A549 (cell line): Measurements from ENCODE around the gene CDC6.

Experiments used
- RAD21 ChIP-seq, 2 experiments: fragments of >200 bp in 1 of 2; sonication (Bioruptor Twin) in 1 of 2; formaldehyde crosslinking in 1 of 2; IDR thresholded peaks in 1 of 2; conservative IDR thresholded peaks in 1 of 2; 2 replicates in 1 of 2; 3 replicates in 1 of 2; pipeline ENCODE4 v1.6.1; 2012 to 2018; ENCODE audit warnings: inconsistent platforms in 1 of 2
- TF ChIP-seq, protein P1 (sequence below): fragments of >200 bp; sonication (Bioruptor Twin); formaldehyde crosslinking; IDR thresholded peaks from 3 replicates; pipeline ENCODE4 v1.5.1; 2016

- TF ChIP-seq, protein P1, sequence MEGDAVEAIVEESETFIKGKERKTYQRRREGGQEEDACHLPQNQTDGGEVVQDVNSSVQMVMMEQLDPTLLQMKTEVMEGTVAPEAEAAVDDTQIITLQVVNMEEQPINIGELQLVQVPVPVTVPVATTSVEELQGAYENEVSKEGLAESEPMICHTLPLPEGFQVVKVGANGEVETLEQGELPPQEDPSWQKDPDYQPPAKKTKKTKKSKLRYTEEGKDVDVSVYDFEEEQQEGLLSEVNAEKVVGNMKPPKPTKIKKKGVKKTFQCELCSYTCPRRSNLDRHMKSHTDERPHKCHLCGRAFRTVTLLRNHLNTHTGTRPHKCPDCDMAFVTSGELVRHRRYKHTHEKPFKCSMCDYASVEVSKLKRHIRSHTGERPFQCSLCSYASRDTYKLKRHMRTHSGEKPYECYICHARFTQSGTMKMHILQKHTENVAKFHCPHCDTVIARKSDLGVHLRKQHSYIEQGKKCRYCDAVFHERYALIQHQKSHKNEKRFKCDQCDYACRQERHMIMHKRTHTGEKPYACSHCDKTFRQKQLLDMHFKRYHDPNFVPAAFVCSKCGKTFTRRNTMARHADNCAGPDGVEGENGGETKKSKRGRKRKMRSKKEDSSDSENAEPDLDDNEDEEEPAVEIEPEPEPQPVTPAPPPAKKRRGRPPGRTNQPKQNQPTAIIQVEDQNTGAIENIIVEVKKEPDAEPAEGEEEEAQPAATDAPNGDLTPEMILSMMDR, result no peak
- TF ChIP-seq RAD21 (conservative IDR thresholded peaks at IDR 0.05 in 1 of 2, IDR thresholded peaks at IDR 0.05 in 1 of 2), result no peak
Observed at GRCh38 chr17:40310882-40311391, 23.3 kb downstream of the CDC6 start.
